ENCODE measurements around the gene PIK3R2. TPM values are rescaled to one million over a fixed set of nuclear protein-coding genes. Genes with fewer than 3 reads are reported as not detected.
A peak's percentile ranks its signal among the peaks of the same experiment; 100 is the strongest.

Gene PIK3R2
- total and polyA plus RNA-seq, 2 of the 13 experiments (the other 11 are each of a cell fraction or from before 2014, with no cell fraction given), result 18.6 to 25.3 TPM

DNA sequence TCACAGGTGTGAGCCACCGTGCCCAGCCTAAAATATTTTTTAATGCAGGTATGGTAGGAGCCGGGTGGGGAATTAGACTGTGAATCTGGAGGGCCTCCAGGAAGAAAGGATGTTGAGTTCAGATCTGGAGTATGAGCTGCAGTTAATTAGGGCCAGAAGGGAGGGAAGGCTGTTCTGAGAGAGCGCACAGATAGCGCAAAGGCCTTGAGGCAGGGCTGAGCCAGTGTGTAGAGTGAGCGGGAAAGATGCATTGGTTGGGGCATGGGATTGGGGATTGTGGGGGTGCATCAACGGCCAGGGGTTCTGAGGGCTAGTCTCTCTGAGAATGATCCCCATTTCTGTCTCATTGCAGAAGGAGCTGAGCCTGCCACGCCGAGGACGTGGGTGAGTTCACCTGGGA lies 45.7 kb upstream of the PIK3R2 start (continued):
- TF ChIP-seq, protein P1, sequence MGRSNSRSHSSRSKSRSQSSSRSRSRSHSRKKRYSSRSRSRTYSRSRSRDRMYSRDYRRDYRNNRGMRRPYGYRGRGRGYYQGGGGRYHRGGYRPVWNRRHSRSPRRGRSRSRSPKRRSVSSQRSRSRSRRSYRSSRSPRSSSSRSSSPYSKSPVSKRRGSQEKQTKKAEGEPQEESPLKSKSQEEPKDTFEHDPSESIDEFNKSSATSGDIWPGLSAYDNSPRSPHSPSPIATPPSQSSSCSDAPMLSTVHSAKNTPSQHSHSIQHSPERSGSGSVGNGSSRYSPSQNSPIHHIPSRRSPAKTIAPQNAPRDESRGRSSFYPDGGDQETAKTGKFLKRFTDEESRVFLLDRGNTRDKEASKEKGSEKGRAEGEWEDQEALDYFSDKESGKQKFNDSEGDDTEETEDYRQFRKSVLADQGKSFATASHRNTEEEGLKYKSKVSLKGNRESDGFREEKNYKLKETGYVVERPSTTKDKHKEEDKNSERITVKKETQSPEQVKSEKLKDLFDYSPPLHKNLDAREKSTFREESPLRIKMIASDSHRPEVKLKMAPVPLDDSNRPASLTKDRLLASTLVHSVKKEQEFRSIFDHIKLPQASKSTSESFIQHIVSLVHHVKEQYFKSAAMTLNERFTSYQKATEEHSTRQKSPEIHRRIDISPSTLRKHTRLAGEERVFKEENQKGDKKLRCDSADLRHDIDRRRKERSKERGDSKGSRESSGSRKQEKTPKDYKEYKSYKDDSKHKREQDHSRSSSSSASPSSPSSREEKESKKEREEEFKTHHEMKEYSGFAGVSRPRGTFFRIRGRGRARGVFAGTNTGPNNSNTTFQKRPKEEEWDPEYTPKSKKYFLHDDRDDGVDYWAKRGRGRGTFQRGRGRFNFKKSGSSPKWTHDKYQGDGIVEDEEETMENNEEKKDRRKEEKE (IDR thresholded peaks at IDR 0.05), result no peak
- TF ChIP-seq ZFP36 (IDR thresholded peaks at IDR 0.05; ENCODE audit: borderline replicate concordance, low read depth, low read length, partially characterized antibody) (no peak), DMTF1 (CRISPR knock-in tag; IDR thresholded peaks at IDR 0.05) (no peak), CCAR2 (optimal IDR thresholded peaks at IDR 0.05; ENCODE audit: low read depth, low read length) (no peak), TEAD2 (CRISPR knock-in tag; IDR thresholded peaks at IDR 0.05) (no peak), ZKSCAN1 (IDR thresholded peaks at IDR 0.05; ENCODE audit: low read length) (no peak)

- 2% methylated on average over 2 of the region's 2 CpGs for WGBS (ENCODE audit: low lambda C conversion rate)
- Histone ChIP-seq H3K4me2 (ENCODE audit: low read depth, low read length) (peak overlapping the region; percentile 93), H3K27ac (ENCODE audit: extremely low read length, insufficient read depth, low read length) (peak overlapping the region; percentile 94), H2AFZ (ENCODE audit: low read length) (no peak overlapping the region), H3K4me1 (ENCODE audit: insufficient read depth, low read length) (peaks cover 50% of the 10 kb centered on the region), H3K4me3 (replicated peaks in 1 of 3; ENCODE audit: insufficient read depth in 1 of 3, low read depth in 2 of 3, low read length in 3 of 3) (peak overlapping the region; percentile 18 to 92 (median 88); a peak in 5 of 6 replicates), H3K79me2 (ENCODE audit: insufficient read depth, low read length) (no peaks in the 10 kb centered on the region), H3K36me3 (replicated peaks in 1 of 2; ENCODE audit: control insufficient read depth in 1 of 2, insufficient read depth in 2 of 2, low read length in 2 of 2) (0 out of 5 replicates have a peak, but pooled peaks cover 0 to 3% of the 10 kb centered on the region in 2 experiments), H3K9me3 (ENCODE audit: low read length) (no peaks in the 10 kb centered on the region), H3K9ac (ENCODE audit: insufficient read depth, low read depth, low read length) (peak overlapping the region; percentile 79), H3K27me3 (ENCODE audit: control insufficient read depth in 1 of 2, insufficient read depth in 2 of 2, low read length in 2 of 2) (no peaks in the 10 kb centered on the region), H4K20me1 (ENCODE audit: insufficient read depth, low read length) (no peaks in the 10 kb centered on the region)
- intact Hi-C loops (cut with micrococcal nuclease; ENCODE audit: unreplicated experiment) (no loop called here), in situ Hi-C loops (cut with HindIII; ENCODE audit: extremely low pct_ligation_motif_present, low pct_unique_long_range_greater_than_20kb) (no loop called here)
- POLR2A ChIA-PET, result interaction anchor here (0.5 to 2.7 kb wide), 19 partner anchors 9 to 220 kb away, joined by 3 to 18 read pairs (median 5); partner anchors contain the start of genes IFI30, IL12RB1, IQCN and JUND
- ATAC-seq (no peak; the same call in 2 of the 3 replicates), DNase-seq (ENCODE audit: low spot score) (no peak), FAIRE-seq (no peak)
- BruUV-seq (replicated peaks), result no TSS peak
- CTCF ChIA-PET (ENCODE audit: low intra/inter-chr PET ratio, low total read pairs), result no interaction called here
- TF ChIP-seq ZNF414 (CRISPR knock-in tag; IDR thresholded peaks at IDR 0.05), result 0 out of 2 replicates have a peak, but pooled peaks have one; percentile 15
- TF ChIP-seq KLF11 (CRISPR knock-in tag; IDR thresholded peaks at IDR 0.05), result no peak
- no peak for TF ChIP-seq ZNF558 (CRISPR knock-in tag; IDR thresholded peaks at IDR 0.05; ENCODE audit: borderline replicate concordance)
- 0 out of 2 replicates have a peak, but pooled peaks have one; percentile 33 for TF ChIP-seq MTERF4 (CRISPR knock-in tag; IDR thresholded peaks at IDR 0.05)
- TF ChIP-seq HMGXB4 (CRISPR knock-in tag; IDR thresholded peaks at IDR 0.05; ENCODE audit: borderline replicate concordance in 1 of 2, low read depth in 1 of 2), result no peak
- no peak for TF ChIP-seq NPAS2 (CRISPR knock-in tag; IDR thresholded peaks at IDR 0.05; ENCODE audit: borderline replicate concordance)
- 0 out of 2 replicates have a peak, but pooled peaks have one; percentile 26 for TF ChIP-seq ZNF33B (CRISPR knock-in tag; IDR thresholded peaks at IDR 0.05)
- TF ChIP-seq ZNF772 (CRISPR knock-in tag; IDR thresholded peaks at IDR 0.05), result 0 out of 2 replicates have a peak, but pooled peaks have one; percentile 18
These were observed 44.1 kb upstream of the PIK3R2 start for GRCh38 chr19:18108897-18109296.
